Breast epithelium (tissue), 3 donors: ENCODE data around the gene LMX1B.

ENCODE experiments used
- CTCF ChIP-seq, 3 donors: fragments of 450-650 bp; IDR thresholded peaks; one replicate each; pipeline ENCODE4 v1.5.1; 2016 to 2017; ENCODE audit warnings: antibody characterized with exemption in 3 of 3, mild to moderate bottlenecking in 3 of 3, moderate library complexity in 3 of 3
- POLR2A ChIP-seq: fragments of 450-650 bp; IDR thresholded peaks from one replicate; pipeline ENCODE4 v1.6.1; 2016; ENCODE audit warnings: antibody characterized with exemption, mild to moderate bottlenecking, moderate library complexity
- POLR2AphosphoS5 ChIP-seq, 3 donors: sonication (generic); formaldehyde crosslinking; IDR thresholded peaks; one replicate each; pipeline ENCODE4 v1.6.1; 2017; ENCODE audit warnings: antibody characterized with exemption in 3 of 3

DNA sequence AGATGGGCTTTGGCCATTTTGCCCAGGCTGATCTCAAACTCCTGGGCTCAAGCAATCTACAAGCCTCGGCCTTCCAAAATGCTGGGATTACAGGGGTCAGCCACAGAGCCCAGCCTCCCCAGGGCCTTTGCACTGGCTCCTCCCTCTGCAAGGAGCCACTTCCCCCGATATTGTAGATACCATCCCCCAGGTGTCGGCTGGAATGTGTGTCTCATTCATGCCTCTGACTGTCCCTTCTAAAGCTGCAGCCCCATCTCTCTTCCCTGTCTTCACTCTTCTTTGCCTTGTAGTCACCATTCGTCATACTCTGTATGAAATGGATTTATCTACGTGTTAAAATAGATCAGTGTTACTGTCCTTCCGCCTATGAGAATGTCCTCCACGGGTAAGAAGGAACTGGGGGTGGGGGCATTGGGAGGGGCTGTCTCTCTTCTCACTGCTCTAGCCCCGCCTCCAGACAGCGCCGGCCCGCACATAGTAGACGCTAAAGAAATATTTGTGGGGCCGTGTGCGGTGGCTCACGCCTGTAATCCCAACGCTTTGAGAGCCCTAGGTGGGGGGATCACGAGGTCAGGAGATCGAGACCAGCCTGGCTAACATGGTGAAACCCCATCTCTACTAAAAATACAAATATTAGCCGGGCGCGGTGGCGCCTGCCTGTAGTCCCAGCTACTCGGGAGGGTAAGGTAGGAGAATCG, 68.5 kb downstream of the LMX1B start:
- TF ChIP-seq CTCF (IDR thresholded peaks at IDR 0.05) = no peak
- no peak for TF ChIP-seq POLR2A
- no peak for TF ChIP-seq POLR2AphosphoS5 (IDR thresholded peaks at IDR 0.05)
